Hepatocyte (in vitro differentiated cells): ENCODE results near the gene METTL13.

ENCODE experiments used
- EZH2 ChIP-seq: fragments of 200-600 bp; sonication (generic); IDR thresholded peaks from 2 replicates; pipeline ENCODE4 v1.6.1; 2016; ENCODE audit warnings: antibody characterized with exemption, mild to moderate bottlenecking, borderline replicate concordance
- EZH2phosphoT487 ChIP-seq: fragments of 200-600 bp; sonication (generic); IDR thresholded peaks from one replicate; pipeline ENCODE4 v1.6.1; 2018; ENCODE audit warnings: antibody characterized with exemption, mild to moderate bottlenecking, low read depth, moderate library complexity; ENCODE audit not compliant: unreplicated experiment, severe bottlenecking
- TF ChIP-seq, protein P1 (sequence below): fragments of 200-600 bp; sonication (generic); IDR thresholded peaks from 2 replicates; pipeline ENCODE4 v1.5.1; 2016; ENCODE audit warnings: antibody characterized with exemption, mild to moderate bottlenecking; ENCODE audit not compliant: poor library complexity

DNA sequence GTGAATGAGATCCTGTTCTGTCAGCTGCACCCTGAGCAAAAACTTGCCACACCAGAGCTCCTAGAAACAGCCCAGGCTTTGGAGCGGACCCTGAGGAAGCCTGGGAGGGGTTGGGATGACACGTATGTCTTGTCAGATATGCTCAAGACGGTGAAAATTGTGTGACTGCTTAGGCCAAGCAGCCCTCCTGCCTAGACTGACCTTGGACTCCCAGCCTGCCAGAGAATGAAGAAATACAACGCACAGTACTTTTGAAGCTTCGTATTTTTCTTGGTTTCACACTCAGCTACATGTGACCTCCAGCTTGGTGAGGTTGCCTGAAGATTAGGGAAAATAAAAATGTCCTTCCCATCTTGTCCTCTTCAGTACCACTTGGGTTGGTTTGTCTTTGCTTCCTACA is 15.1 kb downstream of the METTL13 start:
- TF ChIP-seq EZH2 = no peak
- TF ChIP-seq, protein P1, sequence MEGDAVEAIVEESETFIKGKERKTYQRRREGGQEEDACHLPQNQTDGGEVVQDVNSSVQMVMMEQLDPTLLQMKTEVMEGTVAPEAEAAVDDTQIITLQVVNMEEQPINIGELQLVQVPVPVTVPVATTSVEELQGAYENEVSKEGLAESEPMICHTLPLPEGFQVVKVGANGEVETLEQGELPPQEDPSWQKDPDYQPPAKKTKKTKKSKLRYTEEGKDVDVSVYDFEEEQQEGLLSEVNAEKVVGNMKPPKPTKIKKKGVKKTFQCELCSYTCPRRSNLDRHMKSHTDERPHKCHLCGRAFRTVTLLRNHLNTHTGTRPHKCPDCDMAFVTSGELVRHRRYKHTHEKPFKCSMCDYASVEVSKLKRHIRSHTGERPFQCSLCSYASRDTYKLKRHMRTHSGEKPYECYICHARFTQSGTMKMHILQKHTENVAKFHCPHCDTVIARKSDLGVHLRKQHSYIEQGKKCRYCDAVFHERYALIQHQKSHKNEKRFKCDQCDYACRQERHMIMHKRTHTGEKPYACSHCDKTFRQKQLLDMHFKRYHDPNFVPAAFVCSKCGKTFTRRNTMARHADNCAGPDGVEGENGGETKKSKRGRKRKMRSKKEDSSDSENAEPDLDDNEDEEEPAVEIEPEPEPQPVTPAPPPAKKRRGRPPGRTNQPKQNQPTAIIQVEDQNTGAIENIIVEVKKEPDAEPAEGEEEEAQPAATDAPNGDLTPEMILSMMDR = no peak
- no peak for TF ChIP-seq EZH2phosphoT487
